Stimulated activated CD4-positive, alpha-beta T cell treated with anti-CD3 and anti-CD28 coated beads, TNF-alpha, amount 100 ng/mL, for 1 hour (primary cell): Measurements from ENCODE around the gene SLC7A4.
"Not testable (repeated sequence)": the region's sequence is repeated elsewhere in the genome, so short reads cannot be mapped to it uniquely, and the experiment has no call there.

Experiments
- DNase-seq, 3 donors: peaks; one replicate each; pipeline ENCODE4 v3.0.0-alpha.2; 2020; ENCODE audit warnings: low read depth in 3 of 3, low spot score in 1 of 3

SLC7A4 gene

GRCh38 chr22:21064917-21065864 is 32.8 kb upstream of the SLC7A4 start:
- no peak for DNase-seq

- not testable (repeated sequence) for DNase-seq
These were observed 32.1 kb upstream of the SLC7A4 start for GRCh38 chr22:21064425-21064824.

GRCh38 chr22:21061660-21062321 is 29.4 kb upstream of the SLC7A4 start:
- DNase-seq: not testable (repeated sequence)

- not testable (repeated sequence) for DNase-seq
These were observed 28.0 kb upstream of the SLC7A4 start for GRCh38 chr22:21060363-21060762.

- DNase-seq: no peak
These were observed 23.5 kb upstream of the SLC7A4 start for GRCh38 chr22:21055880-21056319.

- no peak for DNase-seq
These were observed 23.1 kb upstream of the SLC7A4 start for GRCh38 chr22:21055564-21055834.

- DNase-seq: no peak
These were observed 22.6 kb upstream of the SLC7A4 start for GRCh38 chr22:21054714-21055563.

- no peak for DNase-seq
These were observed 21.8 kb upstream of the SLC7A4 start for GRCh38 chr22:21054046-21054713.

GRCh38 chr22:21052715-21053459 is 20.5 kb upstream of the SLC7A4 start:
- no peak for DNase-seq

- no peak for DNase-seq
These were observed 19.6 kb upstream of the SLC7A4 start for GRCh38 chr22:21051831-21052400.

GRCh38 chr22:21051145-21051830 is 18.9 kb upstream of the SLC7A4 start:
- no peak for DNase-seq

- not testable (repeated sequence) for DNase-seq
These were observed 16.6 kb upstream of the SLC7A4 start for GRCh38 chr22:21048965-21049364.

- DNase-seq: not testable (repeated sequence)
These were observed 16.1 kb upstream of the SLC7A4 start for GRCh38 chr22:21048448-21048847.

- no peak for DNase-seq
These were observed 15.4 kb upstream of the SLC7A4 start for GRCh38 chr22:21047730-21048129.

GRCh38 chr22:21047035-21047661 is 14.8 kb upstream of the SLC7A4 start:
- DNase-seq: no peak

- DNase-seq: peak; percentile 13 to 35 (median 27)
These were observed 13.4 kb upstream of the SLC7A4 start, which contains the start of gene LRRC74B for GRCh38 chr22:21045585-21046294. Gene LRRC74B, plus strand, starts transcription at chr22:21045946. Its CDS starts 41 bp downstream, at chr22:21045987.

GRCh38 chr22:21044931-21045584 is 12.7 kb upstream of the SLC7A4 start:
- no peak for DNase-seq
